ENCODE data around the gene ZFYVE28. TPM values are rescaled to one million over a fixed set of nuclear protein-coding genes. Genes with fewer than 3 reads are reported as not detected.
A peak's percentile ranks its signal among the peaks of the same experiment; 100 is the strongest.

The ZFYVE28 gene
- total and polyA plus RNA-seq, 12 donors, result 4.3 to 24.6 (median 16.0) TPM

DNA sequence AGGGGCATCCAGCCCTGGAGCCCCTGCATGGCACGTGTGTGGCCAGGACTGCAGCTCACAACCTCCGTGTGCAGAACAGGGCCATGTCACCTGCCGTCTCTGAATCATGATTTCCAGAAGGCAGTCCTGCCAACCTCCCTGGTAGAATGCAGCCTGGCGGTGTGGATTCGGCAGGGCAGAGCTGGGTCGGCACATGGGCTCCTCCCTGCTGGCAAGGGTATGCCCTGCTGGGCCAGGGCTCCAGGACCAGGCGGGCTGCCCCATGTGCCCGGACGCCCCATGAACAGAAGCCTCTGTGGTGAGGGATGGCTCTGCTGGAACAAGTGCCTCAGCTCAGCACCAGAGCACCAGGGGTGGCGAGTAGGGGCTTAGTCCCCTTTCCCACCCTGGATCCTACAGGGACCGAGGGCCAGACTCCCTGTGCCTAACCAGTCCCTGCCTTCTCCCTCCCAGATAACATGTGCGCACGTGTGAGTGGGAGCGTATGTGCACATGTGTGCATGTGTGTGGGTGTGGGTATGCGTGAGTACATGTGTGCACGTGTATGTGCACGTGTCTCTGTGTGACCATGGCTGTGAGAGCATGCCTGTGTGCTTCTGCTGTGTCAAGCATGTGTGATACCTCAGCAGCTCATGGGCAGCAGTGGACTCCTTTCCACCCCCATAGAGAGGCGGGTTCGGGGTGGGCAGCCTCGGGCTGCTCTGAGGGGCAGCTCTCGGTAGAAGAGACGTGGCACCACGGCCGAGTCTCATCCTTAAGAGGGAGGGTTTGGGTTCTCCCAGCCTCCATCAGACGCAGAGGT is 146.2 kb downstream of the ZFYVE28 start:
- peak overlapping the region in 1 of 5 donors; percentile 62 for H3K27ac ChIP-seq
- 83 to 96% (median 85%) methylated on average over 6 to 25 of the region's 25 CpGs for WGBS, 4 donors
- no peaks in the 10 kb centered on the region for H3K36me3 ChIP-seq (replicated peaks in 1 of 2)
- no peaks in the 10 kb centered on the region for H3K27me3 ChIP-seq
- no peaks in the 10 kb centered on the region for H3K9me3 ChIP-seq (replicated peaks in 1 of 3)
- no peak overlapping the region for H3K4me3 ChIP-seq
- H3K4me1 ChIP-seq (replicated peaks in 1 of 2), result peaks cover 0 to 8% of the 10 kb centered on the region in 2 donors
- TF ChIP-seq CTCF (IDR thresholded peaks at IDR 0.05) (no peak), POLR2A (IDR thresholded peaks at IDR 0.05) (no peak)
- DNase-seq, result peak in 4 of 7 donors; percentile 47 to 86 (median 65)
- intact Hi-C loops (cut with DNase I), result no loop called here

DNA sequence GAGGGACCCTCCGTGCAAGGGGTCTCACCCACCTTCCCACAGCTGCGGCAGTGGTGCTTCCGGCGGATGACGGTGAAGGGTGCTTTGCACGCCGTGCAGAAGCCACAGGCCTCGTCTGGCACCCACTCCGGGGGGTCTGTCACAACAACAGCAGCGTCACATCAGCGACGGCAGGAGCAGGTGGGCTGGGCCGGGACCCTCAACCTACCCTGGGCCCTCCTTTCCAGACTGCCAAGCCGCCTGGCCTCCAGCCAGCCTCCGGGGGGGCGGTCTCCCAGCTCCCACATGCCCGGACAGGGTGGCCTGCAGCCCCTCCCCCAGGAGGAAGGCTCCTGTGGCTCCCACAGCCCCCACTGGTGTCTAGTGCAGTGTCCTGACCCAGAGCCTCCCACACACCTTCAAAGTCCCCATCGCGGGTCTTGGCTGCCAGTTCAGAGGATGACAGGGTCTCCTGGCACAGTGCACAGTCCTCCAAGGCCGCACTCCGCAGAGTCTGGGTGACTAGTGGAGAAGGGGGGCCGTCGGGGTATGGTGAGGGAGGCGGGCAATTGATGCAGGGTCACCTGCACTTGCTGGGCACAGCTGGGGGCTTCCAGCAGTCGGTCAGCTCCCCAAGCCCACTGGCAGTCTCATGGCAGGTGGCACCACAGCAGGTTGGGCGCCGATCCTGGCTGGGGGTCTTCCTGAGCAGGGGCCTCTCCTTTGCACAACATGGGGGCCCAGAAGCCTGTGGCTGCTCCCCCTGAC is 147.0 kb downstream of the ZFYVE28 start:
- DNase-seq, result peak in 5 of 7 donors; percentile 57 to 83 (median 70)
- H3K4me3 ChIP-seq, result no peak overlapping the region
- H3K36me3 ChIP-seq (replicated peaks in 1 of 2), result no peaks in the 10 kb centered on the region
- peaks cover 2 to 12% of the 10 kb centered on the region in 2 donors for H3K4me1 ChIP-seq (replicated peaks in 1 of 2)
- WGBS, 4 donors, result 56 to 83% (median 67%) methylated on average over 9 to 27 of the region's 27 CpGs
- no peaks in the 10 kb centered on the region for H3K9me3 ChIP-seq (replicated peaks in 1 of 3)
- H3K27me3 ChIP-seq, result no peaks in the 10 kb centered on the region
- intact Hi-C loops (cut with DNase I), result no loop called here
- TF ChIP-seq POLR2A (IDR thresholded peaks at IDR 0.05) (no peak), CTCF (IDR thresholded peaks at IDR 0.05) (no peak)
- H3K27ac ChIP-seq, result peak overlapping the region in 1 of 5 donors; percentile 62

- no peak overlapping the region for H3K4me3 ChIP-seq
- H3K36me3 ChIP-seq (replicated peaks in 1 of 2), result no peaks in the 10 kb centered on the region
- intact Hi-C loops (cut with DNase I), result no loop called here
- H3K9me3 ChIP-seq (replicated peaks in 1 of 3), result no peaks in the 10 kb centered on the region
- WGBS, 4 donors, result 89 to 93% (median 91%) methylated on average over 23 to 34 of the region's 34 CpGs
- H3K27me3 ChIP-seq, result no peaks in the 10 kb centered on the region
- H3K27ac ChIP-seq, result no peak overlapping the region
- TF ChIP-seq POLR2A (IDR thresholded peaks at IDR 0.05), result no peak
- TF ChIP-seq CTCF (IDR thresholded peaks at IDR 0.05), result no peak
- DNase-seq, result peak in 1 of 7 donors; percentile 7
- H3K4me1 ChIP-seq (replicated peaks in 1 of 2), result peaks cover 10 to 21% of the 10 kb centered on the region in 2 donors
Measured at GRCh38 chr4:2270341-2271165, 147.9 kb downstream of the ZFYVE28 start.

All from adrenal gland (tissue), 12 donors.